ENCODE measurements around the gene HMX1. TPM values are rescaled to one million over a fixed set of nuclear protein-coding genes. Genes with fewer than 3 reads are reported as not detected.

HMX1 gene
- polyA plus RNA-seq, 3 donors, result not detected

GRCh38 chr4:8874003-8874895 lies 2.6 kb upstream of the HMX1 start:
- no peak for DNase-seq (ENCODE audit: extremely low read depth in 1 of 11, low read depth in 9 of 11, low spot score in 4 of 11)

- no peak for DNase-seq (ENCODE audit: extremely low read depth in 1 of 11, low read depth in 9 of 11, low spot score in 4 of 11)
Observed at GRCh38 chr4:8872402-8873291, 1.0 kb upstream of the HMX1 start.

- DNase-seq (ENCODE audit: extremely low read depth in 1 of 11, low read depth in 9 of 11, low spot score in 4 of 11), result no peak
Observed at GRCh38 chr4:8870647-8871416, 807 bp downstream of the HMX1 start.

- no peak for DNase-seq (ENCODE audit: extremely low read depth in 1 of 11, low read depth in 9 of 11, low spot score in 4 of 11)
Observed at GRCh38 chr4:8869898-8870646, 1.6 kb downstream of the HMX1 start.

- no peak for DNase-seq (ENCODE audit: extremely low read depth in 1 of 11, low read depth in 9 of 11, low spot score in 4 of 11)
Observed at GRCh38 chr4:8869002-8869897, 2.4 kb downstream of the HMX1 start.

- no peak for DNase-seq (ENCODE audit: extremely low read depth in 1 of 11, low read depth in 9 of 11, low spot score in 4 of 11)
Observed at GRCh38 chr4:8868321-8869001, 3.2 kb downstream of the HMX1 start.

GRCh38 chr4:8867624-8868320 lies 3.9 kb downstream of the HMX1 start:
- no peak for DNase-seq (ENCODE audit: extremely low read depth in 1 of 11, low read depth in 9 of 11, low spot score in 4 of 11)

GRCh38 chr4:8866828-8867623 lies 4.6 kb downstream of the HMX1 start:
- DNase-seq (ENCODE audit: extremely low read depth in 1 of 11, low read depth in 9 of 11, low spot score in 4 of 11), result no peak

- no peak for DNase-seq (ENCODE audit: extremely low read depth in 1 of 11, low read depth in 9 of 11, low spot score in 4 of 11)
Observed at GRCh38 chr4:8866421-8866820, 5.2 kb downstream of the HMX1 start.

GRCh38 chr4:8865681-8866310 lies 5.8 kb downstream of the HMX1 start:
- DNase-seq (ENCODE audit: extremely low read depth in 1 of 11, low read depth in 9 of 11, low spot score in 4 of 11), result no peak

GRCh38 chr4:8864912-8865680 lies 6.5 kb downstream of the HMX1 start:
- DNase-seq (ENCODE audit: extremely low read depth in 1 of 11, low read depth in 9 of 11, low spot score in 4 of 11), result no peak

- DNase-seq (ENCODE audit: extremely low read depth in 1 of 11, low read depth in 9 of 11, low spot score in 4 of 11), result no peak
Observed at GRCh38 chr4:8863686-8864682, 7.7 kb downstream of the HMX1 start.
